ENCODE measurements around the gene SLC45A2.

DNA sequence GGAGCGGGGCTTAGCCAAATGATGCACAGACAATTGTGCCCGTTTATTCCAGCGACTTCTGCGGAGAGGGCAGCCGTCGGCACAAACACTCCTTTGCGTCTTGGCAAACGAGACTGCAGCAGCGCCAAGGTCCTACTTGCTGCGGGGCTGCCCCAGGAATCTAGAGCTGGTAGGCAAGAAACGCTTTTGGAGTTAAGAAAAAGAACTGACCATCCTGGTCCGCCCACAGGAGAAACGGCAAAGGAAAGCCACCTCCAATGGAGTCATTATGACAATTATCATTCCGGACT is 46.0 kb downstream of the SLC45A2 start:
- TF ChIP-seq CTCF (IDR thresholded peaks at IDR 0.05) (no peak), POLR2AphosphoS5 (IDR thresholded peaks at IDR 0.05) (no peak)
